Prostate gland (tissue), 2 donors: ENCODE data around the gene ABCE1. TPM values are rescaled to one million over a fixed set of nuclear protein-coding genes. Genes with fewer than 3 reads are reported as not detected.

ENCODE experiments used
- DNase-seq: peaks from one replicate; pipeline ENCODE4 v3.0.0-alpha.2; 2019; ENCODE audit warnings: low spot score
- H3K27ac ChIP-seq, 2 donors: fragments of 200-600 bp; sonication (generic); 2 replicates each; pipeline ENCODE4 v1.5.1; 2017 to 2019
- H3K27me3 ChIP-seq: fragments of 200-600 bp; sonication (generic); replicated peaks from 2 replicates; pipeline ENCODE4 v1.5.1; 2019; ENCODE audit not compliant: insufficient read depth
- H3K36me3 ChIP-seq, 2 donors: fragments of 200-600 bp; sonication (generic); 1 replicate in 1 of 2; 2 replicates in 1 of 2; pipeline versions ENCODE4 v1.5.1 to v1.8.1; 2017 to 2019
- H3K4me1 ChIP-seq: fragments of 200-600 bp; sonication (generic); replicated peaks from 2 replicates; pipeline ENCODE4 v1.5.1; 2019
- H3K4me3 ChIP-seq, 2 donors: fragments of 200-600 bp; sonication (generic); 2 replicates each; pipeline ENCODE4 v1.5.1; 2017 to 2019
- H3K9me3 ChIP-seq: fragments of 200-600 bp; sonication (generic); 2 replicates; pipeline ENCODE4 v1.5.1; 2017
- POLR2A ChIP-seq: fragments of 450-650 bp; IDR thresholded peaks from one replicate; pipeline ENCODE4 v1.6.1; 2016; ENCODE audit warnings: antibody characterized with exemption, mild to moderate bottlenecking
- POLR2AphosphoS5 ChIP-seq: sonication (generic); formaldehyde crosslinking; IDR thresholded peaks from one replicate; pipeline ENCODE4 v1.6.1; 2017; ENCODE audit warnings: antibody characterized with exemption
- WGBS: methylation state at CpG from one replicate; pipeline ENCODE4 v1.1.5; 2018; 5-methylcytosine and 5-hydroxymethylcytosine counted together
- intact Hi-C: fragments of 100-400 bp; cut with DNase I; formaldehyde crosslinking; loops from one replicate; pipeline ENCODE4 v1.14.2; 2022
- total RNA-seq, 2 donors: library from RNA; depleted of rRNA; stranded (reverse); fragments of >200 nt; gene quantifications; one replicate each; pipeline ENCODE4 v1.1.0, GENCODE V29; 2016
- TF ChIP-seq, protein P1 (sequence below), 4 experiments: fragments of 200-600 bp in 2 of 4; fragments of 450-650 bp in 2 of 4; sonication (generic) in 2 of 4; IDR thresholded peaks; 1 replicate in 3 of 4; 2 replicates in 1 of 4; pipeline ENCODE4 v1.5.1; 2016 to 2019; ENCODE audit warnings: antibody characterized with exemption in 4 of 4, mild to moderate bottlenecking in 2 of 4, moderate library complexity in 2 of 4

ABCE1 gene
- total RNA-seq, 2 donors from 2014 or later, result 41.1 to 61.0 TPM

DNA sequence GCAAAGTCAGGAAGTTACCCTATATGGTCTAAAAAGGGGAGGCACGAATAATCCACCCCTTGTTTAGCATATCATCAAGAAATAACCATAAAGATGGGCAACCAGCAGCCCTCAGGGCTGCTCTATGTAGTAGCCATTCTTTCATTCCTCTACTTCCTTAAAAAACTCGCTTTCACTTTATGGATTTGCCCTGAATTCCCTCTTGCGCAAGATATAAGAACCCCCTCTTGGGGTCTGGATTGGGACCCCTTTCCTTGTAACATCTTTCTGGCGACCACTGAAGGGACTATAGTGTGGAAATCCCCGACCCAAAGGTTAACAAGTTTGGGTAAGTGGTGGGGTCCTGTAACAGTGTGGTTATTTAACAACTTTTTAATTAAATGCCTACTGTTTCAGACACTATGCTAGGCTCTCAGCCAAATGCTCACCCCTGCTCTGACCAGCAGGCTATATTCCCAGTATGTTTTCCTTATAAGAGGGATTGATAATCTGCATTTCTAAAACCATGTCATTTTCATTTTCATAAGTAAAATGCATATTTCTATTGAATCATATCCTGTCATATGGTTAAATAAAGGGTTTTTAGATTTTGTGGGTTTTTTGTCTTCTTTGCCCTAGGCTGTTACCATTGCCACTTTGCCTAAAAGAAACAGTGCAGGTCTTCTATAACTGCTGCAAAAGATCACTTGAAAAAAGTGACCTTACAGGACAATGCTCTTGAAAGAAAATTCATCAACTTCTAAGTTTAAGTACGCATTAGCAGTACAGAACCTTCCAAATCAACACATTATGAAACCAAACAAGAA lies 41.6 kb upstream of the ABCE1 start:
- H3K36me3 ChIP-seq, result no peaks in the 10 kb centered on the region
- H3K27ac ChIP-seq, result no peak overlapping the region
- H3K9me3 ChIP-seq, result no peaks in the 10 kb centered on the region
- intact Hi-C loops, result no loop called here
- no peak overlapping the region for H3K4me3 ChIP-seq
- DNase-seq, result no peak
- no peaks in the 10 kb centered on the region for H3K4me1 ChIP-seq
- TF ChIP-seq, protein P1, sequence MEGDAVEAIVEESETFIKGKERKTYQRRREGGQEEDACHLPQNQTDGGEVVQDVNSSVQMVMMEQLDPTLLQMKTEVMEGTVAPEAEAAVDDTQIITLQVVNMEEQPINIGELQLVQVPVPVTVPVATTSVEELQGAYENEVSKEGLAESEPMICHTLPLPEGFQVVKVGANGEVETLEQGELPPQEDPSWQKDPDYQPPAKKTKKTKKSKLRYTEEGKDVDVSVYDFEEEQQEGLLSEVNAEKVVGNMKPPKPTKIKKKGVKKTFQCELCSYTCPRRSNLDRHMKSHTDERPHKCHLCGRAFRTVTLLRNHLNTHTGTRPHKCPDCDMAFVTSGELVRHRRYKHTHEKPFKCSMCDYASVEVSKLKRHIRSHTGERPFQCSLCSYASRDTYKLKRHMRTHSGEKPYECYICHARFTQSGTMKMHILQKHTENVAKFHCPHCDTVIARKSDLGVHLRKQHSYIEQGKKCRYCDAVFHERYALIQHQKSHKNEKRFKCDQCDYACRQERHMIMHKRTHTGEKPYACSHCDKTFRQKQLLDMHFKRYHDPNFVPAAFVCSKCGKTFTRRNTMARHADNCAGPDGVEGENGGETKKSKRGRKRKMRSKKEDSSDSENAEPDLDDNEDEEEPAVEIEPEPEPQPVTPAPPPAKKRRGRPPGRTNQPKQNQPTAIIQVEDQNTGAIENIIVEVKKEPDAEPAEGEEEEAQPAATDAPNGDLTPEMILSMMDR (IDR thresholded peaks at IDR 0.05), result no peak
- TF ChIP-seq POLR2A, result no peak
- no peak for TF ChIP-seq POLR2AphosphoS5
- H3K27me3 ChIP-seq, result no peaks in the 10 kb centered on the region
- WGBS, result 95% methylated on average over 6 of the region's 6 CpGs

DNA sequence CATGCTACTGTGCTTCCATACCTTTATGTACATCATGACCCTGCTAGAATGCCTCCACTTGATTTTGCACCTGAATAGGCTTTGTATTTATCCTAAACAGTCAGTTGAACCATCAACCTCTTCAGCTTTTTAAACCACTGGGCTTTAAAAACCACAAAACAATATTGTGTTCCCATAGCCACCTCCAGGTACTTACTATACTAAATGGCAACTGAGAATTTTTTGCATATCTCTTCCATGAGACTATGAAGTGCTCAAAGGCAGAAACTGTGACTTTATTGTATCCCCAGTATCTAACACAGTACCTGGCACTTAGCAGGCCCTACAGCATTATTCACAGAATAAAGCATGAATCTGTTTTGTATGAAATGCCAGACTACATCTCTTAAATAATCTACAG lies 39.9 kb upstream of the ABCE1 start:
- no peaks in the 10 kb centered on the region for H3K27me3 ChIP-seq
- TF ChIP-seq, protein P1 (IDR thresholded peaks at IDR 0.05), result no peak
- TF ChIP-seq POLR2A (no peak), POLR2AphosphoS5 (no peak)
- H3K4me1 ChIP-seq, result no peaks in the 10 kb centered on the region
- H3K27ac ChIP-seq, result no peak overlapping the region
- no peaks in the 10 kb centered on the region for H3K9me3 ChIP-seq
- no peak for DNase-seq
- H3K4me3 ChIP-seq, result no peak overlapping the region
- intact Hi-C loops, result no loop called here
- H3K36me3 ChIP-seq, result no peaks in the 10 kb centered on the region

DNA sequence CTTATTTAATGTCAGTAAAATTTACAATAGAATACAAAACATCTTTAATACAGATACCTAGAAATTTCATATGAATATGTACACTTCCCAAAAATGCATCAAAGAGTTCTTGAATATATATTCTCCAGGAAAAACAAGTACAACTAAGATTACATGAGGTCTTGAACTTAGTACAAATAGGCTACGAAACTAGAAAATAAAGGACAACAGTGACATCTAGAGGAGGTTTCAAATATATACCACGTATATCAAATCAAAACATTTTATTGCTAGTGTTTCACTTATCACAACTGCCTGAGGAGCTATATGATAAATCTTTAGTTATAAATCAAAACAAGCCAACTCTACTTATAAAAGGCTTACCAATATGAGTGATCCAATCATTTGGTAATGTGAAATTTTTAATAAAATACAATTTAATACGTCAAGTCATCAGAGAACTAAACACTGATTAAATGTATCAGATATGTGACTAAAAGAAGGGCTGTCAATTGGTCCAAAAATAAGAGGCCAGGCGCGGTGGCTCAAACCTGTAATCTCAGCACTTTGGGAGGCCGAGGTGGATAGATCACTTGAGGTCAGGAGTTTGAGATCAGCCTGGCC lies 36.7 kb upstream of the ABCE1 start:
- TF ChIP-seq, protein P1 (IDR thresholded peaks at IDR 0.05), result peak in 3 of 4 experiments; percentile 49 to 53 (median 51)
- TF ChIP-seq POLR2AphosphoS5, result no peak
- H3K27me3 ChIP-seq, result no peaks in the 10 kb centered on the region
- intact Hi-C loops, result loop anchor here (5.0 kb wide), 1 partner anchor 889 kb away; no protein-coding TSS in a partner anchor
- H3K4me1 ChIP-seq, result no peaks in the 10 kb centered on the region
- H3K9me3 ChIP-seq, result no peaks in the 10 kb centered on the region
- H3K36me3 ChIP-seq, result no peaks in the 10 kb centered on the region
- H3K4me3 ChIP-seq, result no peak overlapping the region
- no peak overlapping the region for H3K27ac ChIP-seq
- WGBS, result 66% methylated on average over 6 of the region's 6 CpGs
- DNase-seq, result no peak

DNA sequence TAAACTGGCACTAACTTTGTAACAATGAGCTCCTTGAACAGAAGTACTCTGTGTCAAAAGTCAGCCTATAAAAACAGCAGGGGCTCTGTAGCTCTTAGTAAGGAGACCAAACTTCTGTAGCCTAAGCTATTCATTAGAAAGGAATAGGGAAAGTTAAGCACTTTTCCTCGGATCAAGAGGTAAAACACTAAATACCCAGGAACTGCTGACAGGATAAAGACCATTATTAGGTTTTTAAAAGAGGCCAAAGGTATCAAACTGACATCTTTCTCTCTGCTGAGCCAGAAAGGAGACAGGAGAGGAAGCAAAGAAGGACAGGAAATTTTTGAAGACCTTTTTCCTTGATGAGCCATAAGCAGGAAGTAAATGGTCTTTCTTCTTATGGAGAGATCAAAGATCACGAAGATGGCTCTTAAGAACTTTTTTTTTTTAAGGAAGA lies 32.0 kb upstream of the ABCE1 start:
- Histone ChIP-seq H3K4me3 (no peak overlapping the region), H3K27ac (no peak overlapping the region), H3K36me3 (no peaks in the 10 kb centered on the region), H3K9me3 (no peaks in the 10 kb centered on the region), H3K27me3 (no peaks in the 10 kb centered on the region), H3K4me1 (no peaks in the 10 kb centered on the region)
- TF ChIP-seq POLR2AphosphoS5 (no peak), POLR2A (no peak)
- intact Hi-C loops, result no loop called here
- 56% methylated on average over 2 of the region's 2 CpGs for WGBS
- DNase-seq, result no peak

DNA sequence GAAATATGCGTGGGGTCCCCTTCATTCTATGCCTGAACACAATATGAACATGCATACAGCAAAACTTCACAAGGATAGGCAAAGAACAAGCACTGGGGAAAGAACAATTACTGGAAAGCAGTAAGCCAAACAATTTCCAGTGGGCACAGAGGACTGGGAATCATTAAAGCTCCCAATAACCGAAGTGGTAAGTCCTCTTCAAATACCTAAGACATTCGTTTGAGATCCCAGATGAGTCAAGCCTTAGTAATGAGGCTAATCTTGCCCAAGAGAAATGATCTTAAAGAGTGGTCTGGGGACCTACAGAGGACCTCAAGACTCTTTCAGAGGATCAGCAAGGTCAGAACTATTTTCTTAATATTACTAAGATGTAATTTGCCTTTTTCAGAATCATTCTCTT lies 28.8 kb upstream of the ABCE1 start:
- intact Hi-C loops, result no loop called here
- no peaks in the 10 kb centered on the region for H3K27me3 ChIP-seq
- H3K36me3 ChIP-seq, result no peaks in the 10 kb centered on the region
- no peaks in the 10 kb centered on the region for H3K4me1 ChIP-seq
- DNase-seq, result no peak
- H3K9me3 ChIP-seq, result no peaks in the 10 kb centered on the region
- no peak overlapping the region for H3K4me3 ChIP-seq
- whole genome bisulfite sequencing, result 88% methylated on average over 3 of the region's 3 CpGs
- H3K27ac ChIP-seq, result no peak overlapping the region
- TF ChIP-seq POLR2A, result no peak
- TF ChIP-seq, protein P1 (IDR thresholded peaks at IDR 0.05), result no peak
- no peak for TF ChIP-seq POLR2AphosphoS5
